Fibroblast of lung (primary cell): ENCODE measurements around the gene ASF1A.

ENCODE experiments used
- EZH2 ChIP-seq: IDR thresholded peaks from 2 replicates; pipeline ENCODE4 v1.5.1; 2012; ENCODE audit warnings: low read length, control low read depth, mild to moderate bottlenecking; ENCODE audit errors: missing control alignments
- TF ChIP-seq, protein P1 (sequence below), 2 donors: IDR thresholded peaks in 1 of 2; conservative IDR thresholded peaks in 1 of 2; 1 replicate in 1 of 2; 2 replicates in 1 of 2; pipeline ENCODE4 v1.5.1; 2011 to 2012; ENCODE audit warnings: low read length in 2 of 2, control low read depth in 1 of 2, inconsistent platforms in 1 of 2, low read depth in 1 of 2, mild to moderate bottlenecking in 1 of 2

DNA sequence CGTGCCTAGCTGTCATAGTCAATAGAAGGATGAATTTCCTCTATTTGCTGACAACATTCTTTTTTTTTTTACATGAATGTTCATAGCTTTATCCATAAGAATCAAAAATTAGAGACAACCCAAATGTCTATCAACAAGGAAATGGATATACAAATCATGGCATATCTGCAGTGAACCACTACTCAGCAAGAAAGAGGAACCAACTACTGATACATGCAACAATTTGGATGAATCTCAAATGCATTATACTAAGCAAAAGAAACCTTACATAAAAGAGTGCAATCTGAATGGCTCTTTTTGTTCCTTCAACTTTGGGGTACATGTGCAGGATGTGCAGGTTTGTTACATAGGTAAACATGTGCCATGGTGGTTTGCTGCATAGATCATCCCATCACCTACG lies 58.7 kb downstream of the ASF1A start:
- TF ChIP-seq, protein P1, sequence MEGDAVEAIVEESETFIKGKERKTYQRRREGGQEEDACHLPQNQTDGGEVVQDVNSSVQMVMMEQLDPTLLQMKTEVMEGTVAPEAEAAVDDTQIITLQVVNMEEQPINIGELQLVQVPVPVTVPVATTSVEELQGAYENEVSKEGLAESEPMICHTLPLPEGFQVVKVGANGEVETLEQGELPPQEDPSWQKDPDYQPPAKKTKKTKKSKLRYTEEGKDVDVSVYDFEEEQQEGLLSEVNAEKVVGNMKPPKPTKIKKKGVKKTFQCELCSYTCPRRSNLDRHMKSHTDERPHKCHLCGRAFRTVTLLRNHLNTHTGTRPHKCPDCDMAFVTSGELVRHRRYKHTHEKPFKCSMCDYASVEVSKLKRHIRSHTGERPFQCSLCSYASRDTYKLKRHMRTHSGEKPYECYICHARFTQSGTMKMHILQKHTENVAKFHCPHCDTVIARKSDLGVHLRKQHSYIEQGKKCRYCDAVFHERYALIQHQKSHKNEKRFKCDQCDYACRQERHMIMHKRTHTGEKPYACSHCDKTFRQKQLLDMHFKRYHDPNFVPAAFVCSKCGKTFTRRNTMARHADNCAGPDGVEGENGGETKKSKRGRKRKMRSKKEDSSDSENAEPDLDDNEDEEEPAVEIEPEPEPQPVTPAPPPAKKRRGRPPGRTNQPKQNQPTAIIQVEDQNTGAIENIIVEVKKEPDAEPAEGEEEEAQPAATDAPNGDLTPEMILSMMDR (conservative IDR thresholded peaks at IDR 0.05 in 1 of 2, IDR thresholded peaks at IDR 0.05 in 1 of 2; ENCODE audit: low read depth in 1 of 2, low read length in 2 of 2): no peak
- TF ChIP-seq EZH2: no peak
